ENCODE data around the gene CDH18.

GRCh38 chr5:19676895-19677294, 311.1 kb downstream of the CDH18 start:
- TF ChIP-seq POLR2A (IDR thresholded peaks at IDR 0.05): no peak
- TF ChIP-seq, protein P1, sequence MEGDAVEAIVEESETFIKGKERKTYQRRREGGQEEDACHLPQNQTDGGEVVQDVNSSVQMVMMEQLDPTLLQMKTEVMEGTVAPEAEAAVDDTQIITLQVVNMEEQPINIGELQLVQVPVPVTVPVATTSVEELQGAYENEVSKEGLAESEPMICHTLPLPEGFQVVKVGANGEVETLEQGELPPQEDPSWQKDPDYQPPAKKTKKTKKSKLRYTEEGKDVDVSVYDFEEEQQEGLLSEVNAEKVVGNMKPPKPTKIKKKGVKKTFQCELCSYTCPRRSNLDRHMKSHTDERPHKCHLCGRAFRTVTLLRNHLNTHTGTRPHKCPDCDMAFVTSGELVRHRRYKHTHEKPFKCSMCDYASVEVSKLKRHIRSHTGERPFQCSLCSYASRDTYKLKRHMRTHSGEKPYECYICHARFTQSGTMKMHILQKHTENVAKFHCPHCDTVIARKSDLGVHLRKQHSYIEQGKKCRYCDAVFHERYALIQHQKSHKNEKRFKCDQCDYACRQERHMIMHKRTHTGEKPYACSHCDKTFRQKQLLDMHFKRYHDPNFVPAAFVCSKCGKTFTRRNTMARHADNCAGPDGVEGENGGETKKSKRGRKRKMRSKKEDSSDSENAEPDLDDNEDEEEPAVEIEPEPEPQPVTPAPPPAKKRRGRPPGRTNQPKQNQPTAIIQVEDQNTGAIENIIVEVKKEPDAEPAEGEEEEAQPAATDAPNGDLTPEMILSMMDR (IDR thresholded peaks at IDR 0.05): no peak

Measured in uterus (tissue), 2 donors.